ENCODE results near the gene DPP6. TPM values are rescaled to one million over a fixed set of nuclear protein-coding genes. Genes with fewer than 3 reads are reported as not detected.

Gene DPP6
- total RNA-seq, 1 experiment from 2014 or later = not detected

GRCh38 chr7:154628556-154628955, 576.4 kb downstream of the DPP6 start:
- H3K27me3 ChIP-seq (replicated peaks; ENCODE audit: insufficient read depth, low read depth, low read length, poor library complexity) = no peaks in the 10 kb centered on the region
- TF ChIP-seq EZH2 (IDR thresholded peaks at IDR 0.05; ENCODE audit: borderline replicate concordance, low read depth, low read length, poor library complexity, severe bottlenecking) (no peak), CTCF (conservative IDR thresholded peaks at IDR 0.05; ENCODE audit: low read depth, low read length) (no peak)
- H3K4me1 ChIP-seq (ENCODE audit: insufficient read depth, low read length, poor library complexity, severe bottlenecking) = no peaks in the 10 kb centered on the region
- H3K36me3 ChIP-seq (ENCODE audit: insufficient read depth, low read length, poor library complexity, severe bottlenecking) = no peaks in the 10 kb centered on the region
- no TSS peak for BruUV-seq (replicated peaks)
- POLR2A ChIA-PET (ENCODE audit: low non-redundant PET) = no interaction called here
- no peak for DNase-seq (ENCODE audit: low spot score)
- no peak overlapping the region for H3K27ac ChIP-seq (ENCODE audit: low read depth, low read length, poor library complexity, severe bottlenecking)
- CTCF ChIA-PET = no interaction called here
- intact Hi-C loops (cut with micrococcal nuclease; ENCODE audit: unreplicated experiment) = no loop called here
- no peaks in the 10 kb centered on the region for H3K9me3 ChIP-seq (ENCODE audit: low read depth, low read length, poor library complexity, severe bottlenecking)
- no peak overlapping the region for H3K4me3 ChIP-seq (ENCODE audit: low read depth, low read length, poor library complexity, severe bottlenecking)

GRCh38 chr7:154631162-154631561, 579.0 kb downstream of the DPP6 start:
- no peak for DNase-seq (ENCODE audit: low spot score)
- Histone ChIP-seq H3K4me3 (ENCODE audit: low read depth, low read length, poor library complexity, severe bottlenecking) (no peak overlapping the region), H3K36me3 (ENCODE audit: insufficient read depth, low read length, poor library complexity, severe bottlenecking) (no peaks in the 10 kb centered on the region), H3K27me3 (replicated peaks; ENCODE audit: insufficient read depth, low read depth, low read length, poor library complexity) (no peaks in the 10 kb centered on the region), H3K9me3 (ENCODE audit: low read depth, low read length, poor library complexity, severe bottlenecking) (no peaks in the 10 kb centered on the region), H3K4me1 (ENCODE audit: insufficient read depth, low read length, poor library complexity, severe bottlenecking) (no peaks in the 10 kb centered on the region), H3K27ac (ENCODE audit: low read depth, low read length, poor library complexity, severe bottlenecking) (no peak overlapping the region)
- no TSS peak for BruUV-seq (replicated peaks)
- POLR2A ChIA-PET (ENCODE audit: low non-redundant PET) = no interaction called here
- intact Hi-C loops (cut with micrococcal nuclease; ENCODE audit: unreplicated experiment) = no loop called here
- CTCF ChIA-PET = no interaction called here
- no peak for TF ChIP-seq EZH2 (IDR thresholded peaks at IDR 0.05; ENCODE audit: borderline replicate concordance, low read depth, low read length, poor library complexity, severe bottlenecking)
- TF ChIP-seq CTCF (conservative IDR thresholded peaks at IDR 0.05; ENCODE audit: low read depth, low read length) = no peak

DNA sequence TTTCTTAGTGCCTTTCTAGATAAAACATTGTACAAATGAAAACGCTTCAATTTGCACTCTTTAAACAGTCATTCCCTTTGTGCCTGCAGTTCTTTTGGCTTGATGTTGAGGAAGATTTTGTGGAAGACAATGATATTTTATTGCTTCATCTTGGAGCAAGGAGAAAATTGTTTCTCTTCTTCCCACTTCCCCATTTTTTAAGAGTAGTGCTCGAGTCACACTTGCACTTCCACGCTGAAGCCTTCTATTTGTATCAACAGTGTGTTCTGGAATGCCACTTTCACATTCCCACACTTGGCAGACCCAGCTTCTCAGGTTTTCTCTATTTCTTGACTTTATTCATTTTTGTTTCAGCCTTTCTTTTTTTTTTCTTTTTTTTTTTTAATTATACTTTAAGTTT, 581.4 kb downstream of the DPP6 start:
- H3K9me3 ChIP-seq (ENCODE audit: low read depth, low read length, poor library complexity, severe bottlenecking) = no peaks in the 10 kb centered on the region
- no peak for TF ChIP-seq EZH2 (IDR thresholded peaks at IDR 0.05; ENCODE audit: borderline replicate concordance, low read depth, low read length, poor library complexity, severe bottlenecking)
- no peak for TF ChIP-seq CTCF (conservative IDR thresholded peaks at IDR 0.05; ENCODE audit: low read depth, low read length)
- no peak for DNase-seq (ENCODE audit: low spot score)
- no peaks in the 10 kb centered on the region for H3K4me1 ChIP-seq (ENCODE audit: insufficient read depth, low read length, poor library complexity, severe bottlenecking)
- H3K4me3 ChIP-seq (ENCODE audit: low read depth, low read length, poor library complexity, severe bottlenecking) = no peak overlapping the region
- no peaks in the 10 kb centered on the region for H3K36me3 ChIP-seq (ENCODE audit: insufficient read depth, low read length, poor library complexity, severe bottlenecking)
- ChIA-PET POLR2A (ENCODE audit: low non-redundant PET) (no interaction called here), CTCF (no interaction called here)
- H3K27ac ChIP-seq (ENCODE audit: low read depth, low read length, poor library complexity, severe bottlenecking) = no peak overlapping the region
- BruUV-seq (replicated peaks) = no TSS peak
- intact Hi-C loops (cut with micrococcal nuclease; ENCODE audit: unreplicated experiment) = no loop called here
- H3K27me3 ChIP-seq (replicated peaks; ENCODE audit: insufficient read depth, low read depth, low read length, poor library complexity) = no peaks in the 10 kb centered on the region

All from A673 (cell line).